Smooth muscle cell (in vitro differentiated cells): ENCODE data around the gene TRIM41. TPM values are rescaled to one million over a fixed set of nuclear protein-coding genes. Genes with fewer than 3 reads are reported as not detected.

Experiments
- DNase-seq: peaks from one replicate; lab custom pipeline; 2025; ENCODE audit not compliant: unreplicated experiment; lab: John Stamatoyannopoulos, UW
- H2AFZ ChIP-seq: fragments of 200-600 bp; sonication (generic); 2 replicates; pipeline ENCODE4 v1.6.0; 2016; ENCODE audit warnings: antibody characterized with exemption, low read depth, mild to moderate bottlenecking
- H3F3A ChIP-seq: fragments of 200-600 bp; sonication (generic); 2 replicates; pipeline ENCODE4 v1.6.0; 2017; ENCODE audit warnings: antibody characterized with exemption, low read depth
- H3K27ac ChIP-seq: fragments of 200-600 bp; sonication (generic); 2 replicates; pipeline ENCODE4 v1.5.1; 2016; ENCODE audit warnings: low read depth, mild to moderate bottlenecking
- H3K27me3 ChIP-seq: fragments of 200-600 bp; sonication (generic); 2 replicates; pipeline ENCODE4 v1.6.1; 2016; ENCODE audit warnings: low read depth, mild to moderate bottlenecking
- H3K36me3 ChIP-seq: fragments of 200-600 bp; sonication (generic); 2 replicates; pipeline ENCODE4 v1.5.1; 2016; ENCODE audit warnings: low read depth
- H3K4me1 ChIP-seq: fragments of 200-600 bp; sonication (generic); 2 replicates; pipeline ENCODE4 v1.5.1; 2016; ENCODE audit warnings: low read depth
- H3K4me2 ChIP-seq: fragments of 200-600 bp; sonication (generic); 2 replicates; pipeline ENCODE4 v1.6.0; 2016; ENCODE audit warnings: mild to moderate bottlenecking
- H3K4me3 ChIP-seq: fragments of 200-600 bp; sonication (generic); 2 replicates; pipeline ENCODE4 v1.5.1; 2016; ENCODE audit warnings: mild to moderate bottlenecking
- H3K79me2 ChIP-seq: fragments of 200-600 bp; sonication (generic); 2 replicates; pipeline ENCODE4 v1.6.0; 2016; ENCODE audit warnings: low read depth, mild to moderate bottlenecking
- H3K9ac ChIP-seq: fragments of 200-600 bp; sonication (generic); 2 replicates; pipeline ENCODE4 v1.6.0; 2016; ENCODE audit warnings: low read depth
- H3K9me3 ChIP-seq: fragments of 200-600 bp; sonication (generic); replicated peaks from 2 replicates; pipeline ENCODE4 v1.5.1; 2016; ENCODE audit warnings: low read depth
- H4K20me1 ChIP-seq: fragments of 200-600 bp; sonication (generic); 2 replicates; pipeline ENCODE4 v1.6.0; 2016; ENCODE audit warnings: low read depth
- WGBS: methylation state at CpG from one replicate; pipeline ENCODE4 v1.1.7; 2016; ENCODE audit warnings: low lambda C conversion rate; 5-methylcytosine and 5-hydroxymethylcytosine counted together
- polyA plus RNA-seq: library from polyadenylated mRNA; unstranded; fragments of >200 nt; fragmentation: Nextera tagmentation; extraction: Ambion mirVana; gene quantifications from 2 replicates; pipeline ENCODE4 v1.2.1, GENCODE V29; 2016
- total RNA-seq: library from RNA; depleted of rRNA; stranded (reverse); fragments of >200 nt; gene quantifications from 2 replicates; pipeline ENCODE4 v1.2.3, GENCODE V29; 2014
- TF ChIP-seq, protein P1 (sequence below): fragments of 200-600 bp; sonication (generic); IDR thresholded peaks from 2 replicates; pipeline ENCODE4 v1.5.1; 2017; ENCODE audit warnings: borderline replicate concordance, mild to moderate bottlenecking, antibody characterized with exemption; ENCODE audit not compliant: insufficient read depth, poor library complexity, severe bottlenecking

The TRIM41 gene
- total and polyA plus RNA-seq, 2 experiments from 2014 or later: 2.4 to 7.5 TPM

GRCh38 chr5:181193656-181194055, 29.4 kb upstream of the TRIM41 start:
- Histone ChIP-seq H3K79me2 (no peaks in the 10 kb centered on the region), H3K4me1 (peaks cover 8% of the 10 kb centered on the region), H3K36me3 (no peaks in the 10 kb centered on the region), H3K27me3 (no peaks in the 10 kb centered on the region), H4K20me1 (no peaks in the 10 kb centered on the region), H3K4me3 (no peak overlapping the region), H3K4me2 (no peak overlapping the region), H3F3A (no peaks in the 10 kb centered on the region), H2AFZ (no peak overlapping the region), H3K27ac (no peak overlapping the region), H3K9me3 (no peaks in the 10 kb centered on the region), H3K9ac (no peak overlapping the region)
- no peak for DNase-seq
- TF ChIP-seq, protein P1, sequence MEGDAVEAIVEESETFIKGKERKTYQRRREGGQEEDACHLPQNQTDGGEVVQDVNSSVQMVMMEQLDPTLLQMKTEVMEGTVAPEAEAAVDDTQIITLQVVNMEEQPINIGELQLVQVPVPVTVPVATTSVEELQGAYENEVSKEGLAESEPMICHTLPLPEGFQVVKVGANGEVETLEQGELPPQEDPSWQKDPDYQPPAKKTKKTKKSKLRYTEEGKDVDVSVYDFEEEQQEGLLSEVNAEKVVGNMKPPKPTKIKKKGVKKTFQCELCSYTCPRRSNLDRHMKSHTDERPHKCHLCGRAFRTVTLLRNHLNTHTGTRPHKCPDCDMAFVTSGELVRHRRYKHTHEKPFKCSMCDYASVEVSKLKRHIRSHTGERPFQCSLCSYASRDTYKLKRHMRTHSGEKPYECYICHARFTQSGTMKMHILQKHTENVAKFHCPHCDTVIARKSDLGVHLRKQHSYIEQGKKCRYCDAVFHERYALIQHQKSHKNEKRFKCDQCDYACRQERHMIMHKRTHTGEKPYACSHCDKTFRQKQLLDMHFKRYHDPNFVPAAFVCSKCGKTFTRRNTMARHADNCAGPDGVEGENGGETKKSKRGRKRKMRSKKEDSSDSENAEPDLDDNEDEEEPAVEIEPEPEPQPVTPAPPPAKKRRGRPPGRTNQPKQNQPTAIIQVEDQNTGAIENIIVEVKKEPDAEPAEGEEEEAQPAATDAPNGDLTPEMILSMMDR: no peak
- WGBS: 98% methylated on average over 2 of the region's 2 CpGs

DNA sequence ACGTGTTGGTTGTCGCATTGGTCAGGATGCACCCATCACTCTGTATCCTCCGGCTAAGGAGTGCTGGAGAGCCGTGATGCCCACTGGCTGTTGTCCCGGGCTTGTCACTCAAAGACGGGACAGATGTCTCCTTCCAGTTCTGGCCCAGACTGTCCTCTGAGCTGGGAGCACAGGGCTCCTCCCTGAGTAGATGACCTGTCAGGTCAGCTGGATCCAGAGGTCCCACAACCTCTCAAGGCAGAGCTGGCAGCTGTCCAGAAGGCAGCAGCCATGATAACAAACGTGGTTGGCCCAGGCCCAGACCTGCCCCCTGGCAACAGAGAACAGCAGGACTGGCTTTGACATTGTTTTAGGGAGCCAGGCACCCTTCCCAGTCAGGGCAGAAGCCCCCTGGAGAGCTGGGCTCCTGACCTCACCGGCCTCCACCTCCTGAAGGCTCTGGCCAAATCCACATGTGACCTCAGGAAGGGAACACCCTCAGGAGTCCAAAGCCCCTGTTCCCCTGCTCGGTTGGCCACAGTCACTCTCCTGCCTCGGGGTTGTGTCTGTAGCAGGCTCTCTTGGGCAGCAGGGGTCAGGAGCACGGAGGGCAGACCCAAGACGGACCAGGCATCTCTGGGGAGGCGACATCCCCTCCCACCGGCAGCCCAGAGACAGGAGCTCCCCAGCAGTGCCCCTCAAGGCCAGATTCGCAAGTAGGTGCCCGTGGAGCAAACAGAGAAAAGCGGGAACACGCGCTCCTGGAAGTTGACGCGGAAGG, 28.4 kb upstream of the TRIM41 start:
- Histone ChIP-seq H3K27ac (no peak overlapping the region), H4K20me1 (no peaks in the 10 kb centered on the region), H3K4me3 (no peak overlapping the region), H2AFZ (no peak overlapping the region), H3K79me2 (no peaks in the 10 kb centered on the region), H3F3A (no peaks in the 10 kb centered on the region), H3K27me3 (no peaks in the 10 kb centered on the region), H3K9me3 (no peaks in the 10 kb centered on the region), H3K9ac (no peak overlapping the region), H3K36me3 (no peaks in the 10 kb centered on the region), H3K4me2 (no peak overlapping the region), H3K4me1 (peaks cover 8% of the 10 kb centered on the region)
- TF ChIP-seq, protein P1: no peak
- WGBS: 89% methylated on average over 21 of the region's 21 CpGs
- DNase-seq: no peak

DNA sequence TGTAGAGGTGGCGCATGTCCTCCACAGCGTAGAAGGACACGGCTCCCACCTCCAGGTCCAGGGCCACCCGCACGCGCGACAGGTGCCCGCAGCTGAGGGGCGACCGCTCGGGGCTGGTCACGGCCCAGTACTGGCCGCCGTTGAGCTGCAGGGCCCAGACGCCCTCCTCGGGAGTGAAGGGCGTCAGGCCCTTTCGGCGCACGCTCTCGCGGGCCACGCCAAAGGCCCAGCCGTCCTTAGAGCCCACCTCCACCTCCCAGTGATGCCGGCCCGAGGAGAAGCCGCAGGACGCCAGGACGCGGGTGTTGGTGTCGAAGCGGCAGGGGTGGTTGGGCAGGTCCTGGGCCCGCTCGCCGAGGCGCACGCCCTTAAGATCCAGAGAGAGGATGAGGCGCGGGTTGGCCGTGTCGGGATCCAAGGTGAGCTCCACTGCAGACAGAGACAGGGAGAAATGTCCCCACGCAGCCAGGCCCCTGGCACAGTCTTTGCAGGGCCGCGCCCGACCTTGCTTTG, 27.8 kb upstream of the TRIM41 start:
- WGBS: 94% methylated on average over 45 of the region's 45 CpGs
- H2AFZ ChIP-seq: no peak overlapping the region
- no peak overlapping the region for H3K9ac ChIP-seq
- TF ChIP-seq, protein P1: no peak
- no peak overlapping the region for H3K4me2 ChIP-seq
- H4K20me1 ChIP-seq: no peaks in the 10 kb centered on the region
- no peaks in the 10 kb centered on the region for H3K27me3 ChIP-seq
- H3K9me3 ChIP-seq: no peaks in the 10 kb centered on the region
- DNase-seq: no peak
- no peak overlapping the region for H3K4me3 ChIP-seq
- H3K27ac ChIP-seq: no peak overlapping the region
- no peaks in the 10 kb centered on the region for H3F3A ChIP-seq
- peaks cover 4% of the 10 kb centered on the region for H3K4me1 ChIP-seq
- H3K79me2 ChIP-seq: no peaks in the 10 kb centered on the region
- H3K36me3 ChIP-seq: no peaks in the 10 kb centered on the region
